ENCODE results near the gene ACTRT2.

GRCh38 chr1:3021233-3021671, at the start of gene ACTRT2:
- TF ChIP-seq CTCF (IDR thresholded peaks at IDR 0.05), result no peak
- TF ChIP-seq POLR2AphosphoS5 (IDR thresholded peaks at IDR 0.05), result no peak
- TF ChIP-seq EP300 (IDR thresholded peaks at IDR 0.05), result no peak

Data from esophagus muscularis mucosa (tissue), 4 donors.